ENCODE results near the gene KRTAP10-5.
"Not testable (repeated sequence)": the region's sequence is repeated elsewhere in the genome, so short reads cannot be mapped to it uniquely, and the experiment has no call there.

The KRTAP10-5 gene

GRCh38 chr21:44580231-44580821, at the start of gene KRTAP10-5:
TSS of gene KRTAP10-5 (minus strand) at chr21:44580604. CDS start at chr21:44580578, 26 bp downstream.
- not testable (repeated sequence) for DNase-seq

- DNase-seq: no peak
Observed at GRCh38 chr21:44628707-44629391, 48.4 kb upstream of the KRTAP10-5 start.

GRCh38 chr21:44627831-44628233, 47.4 kb upstream of the KRTAP10-5 start:
- not testable (repeated sequence) for DNase-seq

- DNase-seq: not testable (repeated sequence)
Observed at GRCh38 chr21:44627181-44627822, 46.9 kb upstream of the KRTAP10-5 start.

- no peak for DNase-seq
Observed at GRCh38 chr21:44626673-44627143, 46.3 kb upstream of the KRTAP10-5 start, which contains the start of gene KRTAP10-9. TSS of gene KRTAP10-9 (plus strand) at chr21:44627093. CDS start at chr21:44627172, 79 bp downstream.

- no peak for DNase-seq
Observed at GRCh38 chr21:44626262-44626661, 45.9 kb upstream of the KRTAP10-5 start.

- no peak for DNase-seq
Observed at GRCh38 chr21:44625756-44626155, 45.4 kb upstream of the KRTAP10-5 start.

- no peak for DNase-seq
Observed at GRCh38 chr21:44623575-44623974, 43.2 kb upstream of the KRTAP10-5 start.

- DNase-seq: no peak
Observed at GRCh38 chr21:44619886-44620285, 39.5 kb upstream of the KRTAP10-5 start.

- DNase-seq: no peak
Observed at GRCh38 chr21:44618909-44619308, 38.5 kb upstream of the KRTAP10-5 start.

GRCh38 chr21:44618504-44618903, 38.1 kb upstream of the KRTAP10-5 start:
- no peak for DNase-seq

- DNase-seq: no peak
Observed at GRCh38 chr21:44617071-44617501, 36.7 kb upstream of the KRTAP10-5 start.

GRCh38 chr21:44616591-44616926, 36.2 kb upstream of the KRTAP10-5 start:
- DNase-seq: no peak

- no peak for DNase-seq
Observed at GRCh38 chr21:44615911-44616590, 35.6 kb upstream of the KRTAP10-5 start.

- DNase-seq: no peak
Observed at GRCh38 chr21:44615466-44615865, 35.1 kb upstream of the KRTAP10-5 start.

GRCh38 chr21:44614961-44615391, 34.6 kb upstream of the KRTAP10-5 start:
- no peak for DNase-seq

- DNase-seq: no peak
Observed at GRCh38 chr21:44614161-44614631, 33.8 kb upstream of the KRTAP10-5 start.

- no peak for DNase-seq
Observed at GRCh38 chr21:44613386-44614155, 33.2 kb upstream of the KRTAP10-5 start.

GRCh38 chr21:44612669-44613229, 32.3 kb upstream of the KRTAP10-5 start:
- no peak for DNase-seq

- no peak for DNase-seq
Observed at GRCh38 chr21:44612029-44612486, 31.7 kb upstream of the KRTAP10-5 start, which contains the start of gene KRTAP10-8. TSS of gene KRTAP10-8 (plus strand) at chr21:44612079. CDS start at chr21:44612101, 22 bp downstream.

GRCh38 chr21:44611551-44611950, 31.1 kb upstream of the KRTAP10-5 start:
- no peak for DNase-seq

All from fibroblast of skin of right biceps (primary cell).